CD4-positive, alpha-beta T cell treated with Interleukin-2 at 100 ng/mL for 4 hours (primary cell): Measurements from ENCODE around the gene CACNA1C.

ENCODE experiments used
- DNase-seq: peaks from one replicate; pipeline ENCODE4 v3.0.0-alpha.2; 2020; ENCODE audit warnings: low spot score

Gene CACNA1C

GRCh38 chr12:2647186-2647585 lies 594.4 kb downstream of the CACNA1C start:
- DNase-seq: no peak

GRCh38 chr12:2648406-2648805 lies 595.6 kb downstream of the CACNA1C start:
- no peak for DNase-seq

GRCh38 chr12:2649201-2650030 lies 596.6 kb downstream of the CACNA1C start:
- DNase-seq: no peak

GRCh38 chr12:2650261-2651067 lies 597.7 kb downstream of the CACNA1C start:
- no peak for DNase-seq

- no peak for DNase-seq
These were observed 598.5 kb downstream of the CACNA1C start for GRCh38 chr12:2651068-2651965.

- no peak for DNase-seq
These were observed 599.2 kb downstream of the CACNA1C start for GRCh38 chr12:2652011-2652400.

- no peak for DNase-seq
These were observed 599.8 kb downstream of the CACNA1C start for GRCh38 chr12:2652401-2653081.

- DNase-seq: no peak
These were observed 600.7 kb downstream of the CACNA1C start for GRCh38 chr12:2653461-2653965.

GRCh38 chr12:2654311-2654710 lies 601.5 kb downstream of the CACNA1C start:
- DNase-seq: no peak

GRCh38 chr12:2654741-2655140 lies 602.0 kb downstream of the CACNA1C start:
- DNase-seq: no peak

- DNase-seq: no peak
These were observed 609.7 kb downstream of the CACNA1C start for GRCh38 chr12:2662524-2662923.

- no peak for DNase-seq
These were observed 612.2 kb downstream of the CACNA1C start for GRCh38 chr12:2664721-2665577.

GRCh38 chr12:2666411-2666810 lies 613.6 kb downstream of the CACNA1C start:
- no peak for DNase-seq

- DNase-seq: no peak
These were observed 614.1 kb downstream of the CACNA1C start for GRCh38 chr12:2666846-2667245.

GRCh38 chr12:2667716-2668440 lies 615.1 kb downstream of the CACNA1C start:
- no peak for DNase-seq

GRCh38 chr12:2668816-2669215 lies 616.0 kb downstream of the CACNA1C start:
- no peak for DNase-seq

- no peak for DNase-seq
These were observed 616.8 kb downstream of the CACNA1C start for GRCh38 chr12:2669560-2669959.

- DNase-seq: no peak
These were observed 620.1 kb downstream of the CACNA1C start for GRCh38 chr12:2672863-2673262.

GRCh38 chr12:2673966-2674810 lies 621.4 kb downstream of the CACNA1C start:
- DNase-seq: no peak
